Caco-2 (cell line): Measurements from ENCODE around the gene ZKSCAN3. TPM values are rescaled to one million over a fixed set of nuclear protein-coding genes. Genes with fewer than 3 reads are reported as not detected.

Source experiments
- BruUV-seq: library from RNA; stranded (reverse); fragments of 400-500 nt; replicated peaks from 2 replicates; lab custom pipeline; 2021; lab: Mats Ljungman, UMichigan
- CTCF ChIA-PET: fragments of 300-600 bp; sonication (Branson Sonifier 250); formaldehyde crosslinking; loops from one replicate; lab custom pipeline; 2022; ENCODE audit warnings: antibody characterized with exemption; lab: Charles Lee
- POLR2A ChIA-PET: fragments of 300-600 bp; sonication (Branson Sonifier 250); formaldehyde crosslinking; loops from one replicate; lab custom pipeline; 2022; ENCODE audit warnings: antibody characterized with exemption; lab: Charles Lee
- DNase-seq, 2 experiments: peaks; one replicate each; pipeline versions ENCODE4 v3.0.0 to v3.0.0-alpha.2; 2020 to 2022
- H3K27me3 ChIP-seq: replicated peaks from 2 replicates; pipeline ENCODE4 v1.6.0; 2011; ENCODE audit warnings: low read length; ENCODE audit not compliant: control insufficient read depth, insufficient read depth
- H3K36me3 ChIP-seq: 2 replicates; pipeline ENCODE4 v1.5.1; 2011; ENCODE audit warnings: low read length; ENCODE audit not compliant: control insufficient read depth, insufficient read depth
- H3K4me1 ChIP-seq: fragments of 250-450 bp; sonication (Bioruptor Pico); 2 replicates; pipeline ENCODE4 v1.5.1; 2020; ENCODE audit warnings: mild to moderate bottlenecking
- H3K4me3 ChIP-seq: 2 replicates; pipeline ENCODE4 v1.5.1; 2011; ENCODE audit warnings: low read depth, mild to moderate bottlenecking, control low read depth, low read length
- H3K9me3 ChIP-seq: fragments of 250-450 bp; sonication (Bioruptor Pico); 2 replicates; pipeline ENCODE4 v1.5.1; 2020; ENCODE audit warnings: mild to moderate bottlenecking, moderate library complexity
- H3K27ac Mint-ChIP-seq: one replicate; pipeline ENCODE4 v1.8.0; 2022; ENCODE audit warnings: mixed read lengths; ENCODE audit not compliant: unreplicated experiment
- H3K27me3 Mint-ChIP-seq: one replicate; pipeline ENCODE4 v1.8.0; 2022; ENCODE audit warnings: mixed read lengths; ENCODE audit not compliant: insufficient read depth, unreplicated experiment
- H3K36me3 Mint-ChIP-seq: one replicate; pipeline ENCODE4 v1.8.0; 2022; ENCODE audit warnings: mild to moderate bottlenecking, mixed read lengths; ENCODE audit not compliant: insufficient read depth, unreplicated experiment
- H3K4me1 Mint-ChIP-seq: one replicate; pipeline ENCODE4 v1.8.0; 2022; ENCODE audit warnings: low read depth, mixed read lengths; ENCODE audit not compliant: unreplicated experiment
- H3K4me3 Mint-ChIP-seq: one replicate; pipeline ENCODE4 v1.8.0; 2022; ENCODE audit warnings: mild to moderate bottlenecking, moderate library complexity, mixed read lengths; ENCODE audit not compliant: unreplicated experiment
- H3K9me3 Mint-ChIP-seq: one replicate; pipeline ENCODE4 v1.8.0; 2022; ENCODE audit warnings: mixed read lengths; ENCODE audit not compliant: unreplicated experiment
- CTCF ChIP-seq, 2 experiments: fragments of 200-600 bp in 1 of 2; IDR thresholded peaks; 1 replicate in 1 of 2; 2 replicates in 1 of 2; pipeline versions ENCODE4 v1.5.1 to v1.8.0; 2011 to 2022; ENCODE audit warnings: antibody characterized with exemption in 1 of 2, control low read depth in 1 of 2, inconsistent platforms in 1 of 2, low read depth in 1 of 2, low read length in 1 of 2, mild to moderate bottlenecking in 1 of 2, moderate library complexity in 1 of 2; ENCODE audit not compliant: insufficient read depth in 1 of 2, severe bottlenecking in 1 of 2, unreplicated experiment in 1 of 2
- intact Hi-C: fragments of 100-400 bp; cut with micrococcal nuclease; formaldehyde crosslinking; loops from one replicate; pipeline ENCODE4 v1.10.0; 2022; ENCODE audit not compliant: unreplicated experiment
- total RNA-seq: library from RNA; stranded (reverse); gene quantifications from 2 replicates; pipeline ENCODE4 v1.2.3, GENCODE V29; 2022

The ZKSCAN3 gene
- total RNA-seq, 1 experiment from 2014 or later, result 4.3 TPM

DNA sequence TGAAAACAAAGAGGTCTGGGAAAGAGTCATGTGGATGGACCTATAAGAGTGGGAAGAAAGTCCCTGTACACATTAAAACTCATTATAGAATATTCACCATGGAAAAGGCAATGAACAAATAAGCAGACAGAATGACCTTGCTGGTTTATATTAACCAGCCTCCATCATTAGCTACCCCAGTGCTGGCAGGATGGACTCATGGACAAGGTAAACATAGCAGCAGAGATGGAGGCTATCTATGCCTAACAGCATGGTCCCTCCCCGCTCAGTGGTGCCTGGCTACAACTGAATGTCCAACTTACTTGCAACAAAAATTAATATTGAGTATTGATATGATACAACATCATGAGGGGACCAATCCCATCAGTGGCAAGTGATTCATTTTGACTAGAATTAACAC lies 4.5 kb upstream of the ZKSCAN3 start:
- Mint-ChIP-seq H3K9me3 (peaks cover 6% of the 10 kb centered on the region), H3K27me3 (peaks cover 5% of the 10 kb centered on the region), H3K4me1 (peaks cover 5% of the 10 kb centered on the region), H3K36me3 (peaks cover 5% of the 10 kb centered on the region), H3K27ac (no peak overlapping the region), H3K4me3 (no peak overlapping the region)
- TF ChIP-seq CTCF (IDR thresholded peaks at IDR 0.05; ENCODE audit: insufficient read depth in 1 of 2, low read depth in 1 of 2, low read length in 1 of 2, severe bottlenecking in 1 of 2, unreplicated experiment in 1 of 2), result no peak
- DNase-seq, result no peak
- intact Hi-C loops, result no loop called here
- no peak overlapping the region for H3K4me3 ChIP-seq
- H3K27me3 ChIP-seq, result no peaks in the 10 kb centered on the region
- CTCF ChIA-PET, result no interaction called here
- no TSS peak for BruUV-seq
- H3K4me1 ChIP-seq, result no peaks in the 10 kb centered on the region
- POLR2A ChIA-PET, result no interaction called here
- no peaks in the 10 kb centered on the region for H3K36me3 ChIP-seq
- H3K9me3 ChIP-seq, result no peaks in the 10 kb centered on the region

DNA sequence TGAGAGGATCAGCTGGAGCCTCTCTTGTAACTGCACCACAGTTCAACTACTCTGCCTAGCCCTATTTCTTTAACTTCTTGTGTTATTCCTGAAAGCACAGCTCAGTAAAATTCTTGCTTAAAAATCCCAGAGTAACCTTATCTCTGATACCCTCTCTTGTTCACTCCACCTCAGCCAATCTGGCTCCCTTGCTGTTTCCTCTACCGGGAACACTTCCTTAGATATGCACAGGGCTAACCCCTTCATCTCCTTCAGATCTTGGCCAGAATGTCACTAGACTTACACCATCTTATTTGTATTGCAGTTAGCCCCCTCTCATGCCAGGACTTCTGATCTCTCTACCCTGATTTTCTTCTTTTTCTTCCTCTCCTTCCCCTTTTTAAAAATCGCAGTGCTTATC lies 2.6 kb upstream of the ZKSCAN3 start:
- Histone ChIP-seq H3K4me1 (0 out of 2 replicates have a peak, but pooled peaks cover 7% of the 10 kb centered on the region), H3K4me3 (no peak overlapping the region), H3K27me3 (no peaks in the 10 kb centered on the region), H3K9me3 (no peaks in the 10 kb centered on the region), H3K36me3 (no peaks in the 10 kb centered on the region)
- TF ChIP-seq CTCF (IDR thresholded peaks at IDR 0.05; ENCODE audit: insufficient read depth in 1 of 2, low read depth in 1 of 2, low read length in 1 of 2, severe bottlenecking in 1 of 2, unreplicated experiment in 1 of 2), result no peak
- no TSS peak for BruUV-seq
- CTCF ChIA-PET, result interaction anchor here (0.5 kb wide), 1 partner anchor 29 kb away, joined by 3 read pairs; no protein-coding TSS in a partner anchor
- Mint-ChIP-seq H3K27ac (no peak overlapping the region), H3K4me3 (no peak overlapping the region), H3K9me3 (no peaks in the 10 kb centered on the region), H3K27me3 (peaks cover 3% of the 10 kb centered on the region), H3K36me3 (peaks cover 5% of the 10 kb centered on the region), H3K4me1 (peaks cover 11% of the 10 kb centered on the region)
- DNase-seq, result no peak
- POLR2A ChIA-PET, result no interaction called here
- intact Hi-C loops, result no loop called here

- Histone ChIP-seq H3K36me3 (no peaks in the 10 kb centered on the region), H3K9me3 (no peaks in the 10 kb centered on the region), H3K4me3 (peak overlapping the region; percentile 48), H3K4me1 (0 out of 2 replicates have a peak, but pooled peaks cover 7% of the 10 kb centered on the region), H3K27me3 (no peaks in the 10 kb centered on the region)
- POLR2A ChIA-PET, result no interaction called here
- Mint-ChIP-seq H3K27ac (peak overlapping the region; percentile 94), H3K36me3 (peaks cover 5% of the 10 kb centered on the region), H3K9me3 (no peaks in the 10 kb centered on the region), H3K27me3 (peaks cover 3% of the 10 kb centered on the region), H3K4me1 (peaks cover 11% of the 10 kb centered on the region), H3K4me3 (peak overlapping the region; percentile 96)
- DNase-seq, result no peak
- no peak for TF ChIP-seq CTCF (IDR thresholded peaks at IDR 0.05; ENCODE audit: insufficient read depth in 1 of 2, low read depth in 1 of 2, low read length in 1 of 2, severe bottlenecking in 1 of 2, unreplicated experiment in 1 of 2)
- intact Hi-C loops, result loop anchor here (1.0 to 2.0 kb wide), 2 partner anchors 15 to 68 kb away; partner anchors contain the start of gene PGBD1
- CTCF ChIA-PET, result interaction anchor here (0.7 to 0.9 kb wide), 2 partner anchors 34 to 295 kb away, joined by 4 read pairs; no protein-coding TSS in a partner anchor
- no TSS peak for BruUV-seq
These were observed 329 bp upstream of the ZKSCAN3 start for GRCh38 chr6:28349344-28349891.
